Liver (tissue), 3 donors: Measurements from ENCODE around the gene CACNG3.

Experiments
- REST ChIP-seq: IDR thresholded peaks from 2 replicates; pipeline ENCODE4 v1.6.1; 2016; ENCODE audit warnings: antibody characterized with exemption, mild to moderate bottlenecking
- RXRA ChIP-seq, 2 donors: IDR thresholded peaks; 2 replicates each; pipeline ENCODE4 v1.6.1; 2017 to 2018; ENCODE audit warnings: antibody characterized with exemption in 2 of 2, mild to moderate bottlenecking in 1 of 2
- TF ChIP-seq, protein P1 (sequence below): fragments of 150-350 bp; IDR thresholded peaks from 2 replicates; pipeline ENCODE4 v1.5.1; 2017; ENCODE audit warnings: improper control_type of control experiment, low read depth, low read length; ENCODE audit not compliant: missing input control
- donor health status: healthy.
- donor health status: healthy.

GRCh38 chr16:24270721-24271442 lies 14.7 kb downstream of the CACNG3 start:
- TF ChIP-seq REST (no peak), RXRA (IDR thresholded peaks at IDR 0.05) (no peak)
- TF ChIP-seq, protein P1, sequence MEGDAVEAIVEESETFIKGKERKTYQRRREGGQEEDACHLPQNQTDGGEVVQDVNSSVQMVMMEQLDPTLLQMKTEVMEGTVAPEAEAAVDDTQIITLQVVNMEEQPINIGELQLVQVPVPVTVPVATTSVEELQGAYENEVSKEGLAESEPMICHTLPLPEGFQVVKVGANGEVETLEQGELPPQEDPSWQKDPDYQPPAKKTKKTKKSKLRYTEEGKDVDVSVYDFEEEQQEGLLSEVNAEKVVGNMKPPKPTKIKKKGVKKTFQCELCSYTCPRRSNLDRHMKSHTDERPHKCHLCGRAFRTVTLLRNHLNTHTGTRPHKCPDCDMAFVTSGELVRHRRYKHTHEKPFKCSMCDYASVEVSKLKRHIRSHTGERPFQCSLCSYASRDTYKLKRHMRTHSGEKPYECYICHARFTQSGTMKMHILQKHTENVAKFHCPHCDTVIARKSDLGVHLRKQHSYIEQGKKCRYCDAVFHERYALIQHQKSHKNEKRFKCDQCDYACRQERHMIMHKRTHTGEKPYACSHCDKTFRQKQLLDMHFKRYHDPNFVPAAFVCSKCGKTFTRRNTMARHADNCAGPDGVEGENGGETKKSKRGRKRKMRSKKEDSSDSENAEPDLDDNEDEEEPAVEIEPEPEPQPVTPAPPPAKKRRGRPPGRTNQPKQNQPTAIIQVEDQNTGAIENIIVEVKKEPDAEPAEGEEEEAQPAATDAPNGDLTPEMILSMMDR, result no peak
